Spleen (tissue), 11 donors: ENCODE data around the gene RCN2. TPM values are rescaled to one million over a fixed set of nuclear protein-coding genes. Genes with fewer than 3 reads are reported as not detected.

Experiments used
- DNase-seq: peaks from one replicate; pipeline ENCODE4 v3.0.0-alpha.2; 2020
- H3K27ac ChIP-seq, 8 donors: fragments of 200-600 bp; sonication (generic) in 7 of 8; 1 replicate in 4 of 8; 2 replicates in 4 of 8; pipeline versions ENCODE4 v1.5.0 to v1.8.0; 2016 to 2021; ENCODE audit warnings: inconsistent platforms in 4 of 8, mild to moderate bottlenecking in 4 of 8, moderate library complexity in 1 of 8
- H3K27me3 ChIP-seq, 7 donors: fragments of 200-600 bp; sonication (generic) in 6 of 7; replicated peaks in 1 of 7; 1 replicate in 4 of 7; 2 replicates in 3 of 7; pipeline versions ENCODE4 v1.5.0 to v1.8.0; 2016 to 2021; ENCODE audit warnings: inconsistent platforms in 3 of 7, mild to moderate bottlenecking in 1 of 7
- H3K36me3 ChIP-seq, 6 donors: fragments of 200-600 bp; sonication (generic) in 5 of 6; 1 replicate in 4 of 6; 2 replicates in 2 of 6; pipeline versions ENCODE4 v1.5.0 to v1.8.0; 2016 to 2021; ENCODE audit warnings: inconsistent platforms in 2 of 6
- H3K4me1 ChIP-seq, 6 donors: fragments of 200-600 bp; sonication (generic) in 5 of 6; 1 replicate in 3 of 6; 2 replicates in 3 of 6; pipeline versions ENCODE4 v1.5.0 to v1.8.0; 2016 to 2021; ENCODE audit warnings: inconsistent platforms in 3 of 6
- H3K4me3 ChIP-seq, 8 donors: fragments of 200-600 bp; sonication (generic) in 7 of 8; 1 replicate in 4 of 8; 2 replicates in 4 of 8; pipeline versions ENCODE4 v1.5.0 to v1.8.0; 2016 to 2021; ENCODE audit warnings: inconsistent platforms in 4 of 8, mild to moderate bottlenecking in 4 of 8, moderate library complexity in 2 of 8
- H3K9me3 ChIP-seq, 8 donors: fragments of 200-600 bp; sonication (generic) in 7 of 8; 1 replicate in 4 of 8; 2 replicates in 4 of 8; pipeline versions ENCODE4 v1.5.0 to v1.8.0; 2016 to 2021; ENCODE audit warnings: inconsistent platforms in 4 of 8
- POLR2A ChIP-seq, 3 donors: fragments of 450-650 bp; IDR thresholded peaks; one replicate each; pipeline ENCODE4 v1.5.1; 2017; ENCODE audit warnings: antibody characterized with exemption in 3 of 3, mild to moderate bottlenecking in 1 of 3
- POLR2AphosphoS5 ChIP-seq, 3 donors: sonication (generic); formaldehyde crosslinking; IDR thresholded peaks; one replicate each; pipeline ENCODE4 v1.5.1; 2017; ENCODE audit warnings: antibody characterized with exemption in 3 of 3
- WGBS, 5 donors: extraction: QIAGEN DNeasy Blood & Tissue Kit in 3 of 5; methylation state at CpG; one replicate each; pipeline versions ENCODE4 v1.1.5 to v1.1.7; 2013 to 2018; 5-methylcytosine and 5-hydroxymethylcytosine counted together
- intact Hi-C: fragments of 100-400 bp; cut with DNase I; formaldehyde crosslinking; loops from one replicate; pipeline ENCODE4 v1.15.0; 2023; ENCODE audit warnings: low total_unique reads
- polyA plus RNA-seq, 3 donors: library from polyadenylated mRNA; stranded (reverse); fragments of 200-250 nt; gene quantifications; one replicate each; pipeline ENCODE4 v1.2.1, GENCODE V29; 2013
- total RNA-seq, 7 donors: library from RNA; depleted of rRNA in 3 of 7; stranded (reverse); fragments of >200 nt in 3 of 7; fragmentation: NEBNext Ultra II Directional in 4 of 7; extraction: Animal tissue kit (Norgen Biotek cat#: 25700) in 4 of 7; gene quantifications; one replicate each; pipeline versions ENCODE4 v1.1.0 to v1.2.1, GENCODE V29; 2016 to 2021
- TF ChIP-seq, protein P1 (sequence below), 11 experiments: fragments of 200-600 bp in 7 of 11; fragments of 450-650 bp in 4 of 11; sonication (generic) in 4 of 11; IDR thresholded peaks in 8 of 11; conservative IDR thresholded peaks in 3 of 11; 1 replicate in 7 of 11; 2 replicates in 4 of 11; pipeline versions ENCODE4 v1.4.0 to v1.8.0; 2016 to 2021; ENCODE audit warnings: antibody characterized with exemption in 11 of 11, inconsistent platforms in 4 of 11, mild to moderate bottlenecking in 1 of 11
- donor health status: healthy with polysubstance abuse.
- donor health status: DM: no; HTN: no; CAD: no; lungs with moderate emphysema.
- donor health status: DM: no; HTN: no; CAD: no.
- donor health status: Bipolar disorder and iron deficiency.
- donor health status: healthy.
- donor health status: DM: no; HTN: no; CAD: no.
- donor health status: DM: yes; HTN: yes; CAD: no.

RCN2 gene
- total and polyA plus RNA-seq, 10 donors = 24.6 to 38.3 (median 31.6) TPM

DNA sequence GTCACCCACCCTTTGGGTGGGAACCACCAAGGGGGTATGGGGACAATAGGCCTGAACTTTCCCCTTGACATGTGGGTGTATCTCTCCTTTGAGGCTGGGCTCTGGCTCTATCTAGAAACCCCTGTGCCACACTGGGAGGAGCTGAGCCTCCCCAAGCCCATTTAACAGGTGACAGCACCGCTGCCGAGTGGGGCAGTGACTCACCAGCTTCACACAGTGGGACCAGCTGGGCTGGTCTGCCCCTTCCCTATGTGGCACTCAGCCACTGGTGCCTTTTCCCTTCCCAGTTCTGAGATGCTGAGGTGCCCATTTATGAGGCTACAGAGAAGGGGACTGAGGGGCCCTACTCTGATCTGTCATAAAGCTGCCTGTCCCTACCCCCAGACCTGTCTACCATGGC, 68.4 kb downstream of the RCN2 start:
- Histone ChIP-seq H3K4me1 (peaks cover 45 to 100% (median 94%) of the 10 kb centered on the region in 6 donors), H3K27me3 (no peaks in the 10 kb centered on the region), H3K9me3 (no peaks in the 10 kb centered on the region), H3K36me3 (peaks cover 0 to 17% (median 0%) of the 10 kb centered on the region in 6 donors), H3K4me3 (no peak overlapping the region), H3K27ac (peak overlapping the region in 4 of 8 donors; percentile 13 to 97 (median 92))
- DNase-seq = peak; percentile 74
- 67 to 84% (median 77%) methylated on average over 2 of the region's 2 CpGs for WGBS, 5 donors
- TF ChIP-seq POLR2A (IDR thresholded peaks at IDR 0.05) (no peak), POLR2AphosphoS5 (IDR thresholded peaks at IDR 0.05) (no peak)
- TF ChIP-seq, protein P1, sequence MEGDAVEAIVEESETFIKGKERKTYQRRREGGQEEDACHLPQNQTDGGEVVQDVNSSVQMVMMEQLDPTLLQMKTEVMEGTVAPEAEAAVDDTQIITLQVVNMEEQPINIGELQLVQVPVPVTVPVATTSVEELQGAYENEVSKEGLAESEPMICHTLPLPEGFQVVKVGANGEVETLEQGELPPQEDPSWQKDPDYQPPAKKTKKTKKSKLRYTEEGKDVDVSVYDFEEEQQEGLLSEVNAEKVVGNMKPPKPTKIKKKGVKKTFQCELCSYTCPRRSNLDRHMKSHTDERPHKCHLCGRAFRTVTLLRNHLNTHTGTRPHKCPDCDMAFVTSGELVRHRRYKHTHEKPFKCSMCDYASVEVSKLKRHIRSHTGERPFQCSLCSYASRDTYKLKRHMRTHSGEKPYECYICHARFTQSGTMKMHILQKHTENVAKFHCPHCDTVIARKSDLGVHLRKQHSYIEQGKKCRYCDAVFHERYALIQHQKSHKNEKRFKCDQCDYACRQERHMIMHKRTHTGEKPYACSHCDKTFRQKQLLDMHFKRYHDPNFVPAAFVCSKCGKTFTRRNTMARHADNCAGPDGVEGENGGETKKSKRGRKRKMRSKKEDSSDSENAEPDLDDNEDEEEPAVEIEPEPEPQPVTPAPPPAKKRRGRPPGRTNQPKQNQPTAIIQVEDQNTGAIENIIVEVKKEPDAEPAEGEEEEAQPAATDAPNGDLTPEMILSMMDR (IDR thresholded peaks at IDR 0.05 in 8 of 11, conservative IDR thresholded peaks at IDR 0.05 in 3 of 11) = no peak
- intact Hi-C loops = no loop called here

DNA sequence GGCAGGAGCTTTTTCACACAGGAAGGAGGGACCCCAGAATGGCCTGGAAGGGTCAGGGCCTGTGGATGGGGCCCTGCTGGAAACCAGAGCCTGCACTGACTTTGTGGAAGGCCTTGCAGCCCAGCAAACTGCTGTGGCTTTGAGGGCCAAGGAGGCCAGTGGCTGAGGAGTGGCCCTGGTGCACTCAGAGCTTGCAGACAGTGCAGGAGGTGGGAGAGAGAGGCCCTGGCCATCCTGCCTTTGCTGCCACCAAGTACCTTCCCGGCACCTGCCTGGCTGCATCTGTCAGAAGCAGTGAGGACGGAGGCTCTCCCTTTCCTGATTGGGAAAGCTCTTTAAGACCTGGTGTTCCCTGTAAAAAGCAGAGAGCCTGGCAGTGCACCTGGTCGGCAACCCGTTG, 69.8 kb downstream of the RCN2 start:
- intact Hi-C loops = no loop called here
- Histone ChIP-seq H3K27ac (peak overlapping the region in 6 of 8 donors; percentile 4 to 97 (median 70)), H3K36me3 (peaks cover 0 to 17% (median 0%) of the 10 kb centered on the region in 6 donors), H3K9me3 (no peaks in the 10 kb centered on the region), H3K27me3 (no peaks in the 10 kb centered on the region), H3K4me1 (peaks cover 45 to 99% (median 82%) of the 10 kb centered on the region in 6 donors), H3K4me3 (no peak overlapping the region)
- WGBS, 5 donors = 53 to 86% (median 61%) methylated on average over 4 of the region's 4 CpGs
- peak; percentile 74 for DNase-seq
- TF ChIP-seq, protein P1 (IDR thresholded peaks at IDR 0.05 in 8 of 11, conservative IDR thresholded peaks at IDR 0.05 in 3 of 11) = no peak
- no peak for TF ChIP-seq POLR2AphosphoS5 (IDR thresholded peaks at IDR 0.05)
- no peak for TF ChIP-seq POLR2A (IDR thresholded peaks at IDR 0.05)

DNA sequence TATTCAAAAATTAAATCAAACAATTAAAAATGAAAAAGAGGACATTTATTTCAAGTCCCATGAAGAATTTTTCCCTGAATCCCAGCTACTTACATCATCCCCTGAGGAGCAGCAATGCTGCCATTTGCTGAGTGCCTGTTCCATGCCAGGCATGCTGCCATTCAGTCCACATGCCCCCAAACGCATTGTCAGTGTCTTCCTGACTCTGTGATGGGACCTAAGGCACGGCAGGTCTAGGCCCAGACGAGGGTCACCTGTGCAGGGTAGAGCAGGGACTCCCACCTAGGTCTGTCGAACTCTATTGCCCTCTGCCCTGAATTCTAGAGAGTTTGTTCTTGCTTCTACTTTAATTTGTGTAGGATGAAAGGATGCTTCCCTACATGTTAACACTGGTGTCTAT, 70.4 kb downstream of the RCN2 start:
- no peaks in the 10 kb centered on the region for H3K9me3 ChIP-seq
- H3K36me3 ChIP-seq = peaks cover 0 to 19% (median 0%) of the 10 kb centered on the region in 6 donors
- DNase-seq = peak; percentile 67
- peaks cover 41 to 99% (median 76%) of the 10 kb centered on the region in 6 donors for H3K4me1 ChIP-seq
- peak overlapping the region in 1 of 8 donors; percentile 55 for H3K4me3 ChIP-seq
- WGBS, 5 donors = 67 to 88% (median 78%) methylated on average over 4 of the region's 4 CpGs
- intact Hi-C loops = no loop called here
- H3K27me3 ChIP-seq = no peaks in the 10 kb centered on the region
- peak overlapping the region; percentile 2 to 97 (median 84) for H3K27ac ChIP-seq
- TF ChIP-seq POLR2AphosphoS5 (IDR thresholded peaks at IDR 0.05) = no peak
- TF ChIP-seq POLR2A (IDR thresholded peaks at IDR 0.05) = no peak
- TF ChIP-seq, protein P1 (IDR thresholded peaks at IDR 0.05 in 8 of 11, conservative IDR thresholded peaks at IDR 0.05 in 3 of 11) = no peak

DNA sequence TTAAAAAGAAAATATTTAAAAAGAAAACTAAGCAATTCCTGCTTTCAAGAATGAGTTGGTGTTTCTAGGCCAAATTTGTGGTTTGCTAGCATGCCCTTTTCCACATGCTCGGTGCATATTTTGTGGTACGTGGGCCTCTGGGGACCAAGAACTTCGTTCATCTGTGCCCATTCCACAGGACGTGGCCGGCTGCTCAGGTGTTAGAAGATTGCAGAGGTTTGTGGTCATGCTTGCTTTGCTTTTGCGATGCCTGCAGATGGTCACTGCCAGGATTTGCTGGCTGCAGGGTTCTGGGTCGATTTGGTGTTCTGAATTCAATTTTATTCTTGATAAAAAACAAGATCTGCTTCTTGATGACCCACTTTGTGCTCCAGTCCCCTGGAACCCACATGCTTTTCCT, 70.9 kb downstream of the RCN2 start:
- DNase-seq = peak; percentile 76
- intact Hi-C loops = no loop called here
- Histone ChIP-seq H3K27ac (peak overlapping the region; percentile 2 to 97 (median 84)), H3K4me1 (peaks cover 37 to 98% (median 71%) of the 10 kb centered on the region in 6 donors), H3K36me3 (peaks cover 0 to 24% (median 0%) of the 10 kb centered on the region in 6 donors), H3K4me3 (peak overlapping the region in 2 of 8 donors; percentile 8 to 55), H3K9me3 (no peaks in the 10 kb centered on the region), H3K27me3 (no peaks in the 10 kb centered on the region)
- 29 to 40% (median 33%) methylated on average over 7 of the region's 7 CpGs for WGBS, 5 donors
- TF ChIP-seq POLR2AphosphoS5 (IDR thresholded peaks at IDR 0.05) (no peak), POLR2A (IDR thresholded peaks at IDR 0.05) (no peak)
- TF ChIP-seq, protein P1 (IDR thresholded peaks at IDR 0.05 in 8 of 11, conservative IDR thresholded peaks at IDR 0.05 in 3 of 11) = no peak
